NCI-H187 treated with DMSO at 0.1 percent for 48 hours (cell line): ENCODE results near the gene DRC1.

ENCODE experiments used
- DNase-seq: peaks from one replicate; lab custom pipeline; 2025; lab: John Stamatoyannopoulos, UW

Gene DRC1

GRCh38 chr2:26477911-26478253, 76.2 kb downstream of the DRC1 start, which contains the start of gene OTOF:
Gene OTOF, minus strand, starts transcription at chr2:26478124.
- DNase-seq = no peak

- DNase-seq = no peak
These were observed 76.6 kb downstream of the DRC1 start for GRCh38 chr2:26478366-26478765.

GRCh38 chr2:26479131-26479788, 77.5 kb downstream of the DRC1 start:
- no peak for DNase-seq

- DNase-seq = no peak
These were observed 78.3 kb downstream of the DRC1 start for GRCh38 chr2:26479789-26480565.

- DNase-seq = no peak
These were observed 79.1 kb downstream of the DRC1 start for GRCh38 chr2:26480566-26481423.

- no peak for DNase-seq
These were observed 80.0 kb downstream of the DRC1 start for GRCh38 chr2:26481706-26482105.

- no peak for DNase-seq
These were observed 80.7 kb downstream of the DRC1 start for GRCh38 chr2:26482211-26483026.

- DNase-seq = no peak
These were observed 81.3 kb downstream of the DRC1 start for GRCh38 chr2:26483027-26483326.

GRCh38 chr2:26483516-26483915, 81.8 kb downstream of the DRC1 start:
- DNase-seq = no peak

- DNase-seq = no peak
These were observed 82.3 kb downstream of the DRC1 start for GRCh38 chr2:26483957-26484565.

- no peak for DNase-seq
These were observed 82.9 kb downstream of the DRC1 start for GRCh38 chr2:26484579-26484978.

GRCh38 chr2:26485099-26485498, 83.4 kb downstream of the DRC1 start:
- DNase-seq = no peak

- no peak for DNase-seq
These were observed 84.2 kb downstream of the DRC1 start for GRCh38 chr2:26485725-26486418.

- DNase-seq = no peak
These were observed 85.1 kb downstream of the DRC1 start for GRCh38 chr2:26486789-26487188.

GRCh38 chr2:26487192-26487591, 85.5 kb downstream of the DRC1 start:
- no peak for DNase-seq

GRCh38 chr2:26488463-26489212, 86.9 kb downstream of the DRC1 start:
- no peak for DNase-seq

- DNase-seq = no peak
These were observed 87.6 kb downstream of the DRC1 start for GRCh38 chr2:26489213-26489850.

GRCh38 chr2:26491563-26492167, 89.9 kb downstream of the DRC1 start:
- DNase-seq = no peak

- DNase-seq = no peak
These were observed 91.2 kb downstream of the DRC1 start for GRCh38 chr2:26492749-26493515.
